ENCODE results near the gene ZNF502.

ZNF502 gene

GRCh38 chr3:44761424-44762169, 49.1 kb downstream of the ZNF502 start, which contains the start of the genes KIAA1143 and KIF15:
Gene KIAA1143 (minus strand): TSS chr3:44761619. CDS start chr3:44761602, 17 bp downstream.
Gene KIF15 (plus strand): TSS chr3:44761794. CDS start chr3:44761866, 72 bp downstream.
- Histone ChIP-seq H4K5ac (ENCODE audit: low read length) (no peak within 1 kb of the TSS), H3K27ac (ENCODE audit: low read depth, low read length) (peak within 1 kb of the TSS; percentile 25), H3K56ac (ENCODE audit: low read length) (peak within 1 kb of the TSS; percentile 91), H2BK15ac (replicated peaks; ENCODE audit: low read depth) (no peak within 1 kb of the TSS), H3K4ac (ENCODE audit: low read depth, low read length) (no peak within 1 kb of the TSS), H3K36me3 (ENCODE audit: control insufficient read depth, insufficient read depth, low read length) (peaks cover 4% of the 10 kb centered on the region), H2BK5ac (ENCODE audit: low read length) (peak within 1 kb of the TSS; percentile 62), H2AK5ac (ENCODE audit: low read length) (no peak within 1 kb of the TSS), H3K18ac (ENCODE audit: low read length) (peak within 1 kb of the TSS; percentile 8), H3K23ac (ENCODE audit: low read length) (peak within 1 kb of the TSS; percentile 9), H4K8ac (ENCODE audit: low read depth, low read length) (peak within 1 kb of the TSS; percentile 58), H2BK120ac (ENCODE audit: low read depth, low read length) (peak within 1 kb of the TSS; percentile 15), H3K4me2 (ENCODE audit: low read length) (peak within 1 kb of the TSS; percentile 90), H3K79me1 (ENCODE audit: low read length) (peaks cover 21% of the 10 kb centered on the region), H3K4me1 (ENCODE audit: control insufficient read depth, low read depth, low read length) (no peaks in the 10 kb centered on the region), H3K4me3 (ENCODE audit: low read length) (peak within 1 kb of the TSS; percentile 96), H3K9ac (ENCODE audit: low read length) (peak within 1 kb of the TSS; percentile 89), H3K27me3 (ENCODE audit: insufficient read depth, low read length, poor library complexity) (peaks cover 2% of the 10 kb centered on the region), H3K79me2 (ENCODE audit: control insufficient read depth, insufficient read depth, low read length) (peaks cover 36% of the 10 kb centered on the region)
- WGBS (ENCODE audit: extremely low coverage, insufficient coverage, low lambda C conversion rate) = no CpG with 5 or more reads among the region's 64 CpGs
- DNase-seq = peak; percentile 98

DNA sequence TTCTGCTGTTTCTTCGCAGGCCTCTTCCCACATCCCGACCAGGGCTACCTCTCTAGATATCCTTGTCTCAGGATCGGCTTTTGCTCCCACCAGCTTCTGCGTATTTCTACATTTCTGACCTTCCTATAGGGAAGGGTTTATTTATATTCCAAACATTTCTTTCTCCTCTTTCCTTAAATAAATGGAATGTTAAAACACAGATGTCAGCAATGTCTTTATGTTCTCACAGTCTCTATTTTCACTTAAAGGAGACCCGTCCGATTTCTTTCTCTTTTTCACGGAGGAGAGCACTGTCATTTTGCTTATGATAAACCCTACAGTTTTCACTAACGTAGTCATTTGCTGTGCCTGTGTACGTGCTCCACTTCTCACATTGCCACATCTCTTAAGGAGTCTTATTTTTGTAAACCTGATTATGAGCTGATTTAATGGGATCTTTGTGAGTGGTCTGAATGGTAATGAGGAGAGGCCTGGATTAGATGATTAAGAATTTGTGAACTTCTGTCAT, 49.8 kb downstream of the ZNF502 start:
- H2BK15ac ChIP-seq (replicated peaks; ENCODE audit: low read depth) = no peak overlapping the region
- peak overlapping the region; percentile 8 for H3K18ac ChIP-seq (ENCODE audit: low read length)
- H3K4ac ChIP-seq (ENCODE audit: low read depth, low read length) = no peak overlapping the region
- peak overlapping the region; percentile 91 for H3K56ac ChIP-seq (ENCODE audit: low read length)
- no peak overlapping the region for H4K8ac ChIP-seq (ENCODE audit: low read depth, low read length)
- H3K4me2 ChIP-seq (ENCODE audit: low read length) = peak overlapping the region; percentile 83
- H3K79me2 ChIP-seq (ENCODE audit: control insufficient read depth, insufficient read depth, low read length) = peaks cover 35% of the 10 kb centered on the region
- H3K4me3 ChIP-seq (ENCODE audit: low read length) = peak overlapping the region; percentile 52
- no peak overlapping the region for H3K23ac ChIP-seq (ENCODE audit: low read length)
- H3K79me1 ChIP-seq (ENCODE audit: low read length) = peaks cover 17% of the 10 kb centered on the region
- peaks cover 2% of the 10 kb centered on the region for H3K27me3 ChIP-seq (ENCODE audit: insufficient read depth, low read length, poor library complexity)
- no peak overlapping the region for H4K5ac ChIP-seq (ENCODE audit: low read length)
- peak overlapping the region; percentile 80 for H3K9ac ChIP-seq (ENCODE audit: low read length)
- no peak overlapping the region for H2BK120ac ChIP-seq (ENCODE audit: low read depth, low read length)
- no CpG with 5 or more reads among the region's 9 CpGs for WGBS (ENCODE audit: extremely low coverage, insufficient coverage, low lambda C conversion rate)
- H2AK5ac ChIP-seq (ENCODE audit: low read length) = no peak overlapping the region
- no peak overlapping the region for H2BK5ac ChIP-seq (ENCODE audit: low read length)
- peak overlapping the region; percentile 25 for H3K27ac ChIP-seq (ENCODE audit: low read depth, low read length)
- DNase-seq = no peak
- no peaks in the 10 kb centered on the region for H3K4me1 ChIP-seq (ENCODE audit: control insufficient read depth, low read depth, low read length)
- peaks cover 4% of the 10 kb centered on the region for H3K36me3 ChIP-seq (ENCODE audit: control insufficient read depth, insufficient read depth, low read length)

DNA sequence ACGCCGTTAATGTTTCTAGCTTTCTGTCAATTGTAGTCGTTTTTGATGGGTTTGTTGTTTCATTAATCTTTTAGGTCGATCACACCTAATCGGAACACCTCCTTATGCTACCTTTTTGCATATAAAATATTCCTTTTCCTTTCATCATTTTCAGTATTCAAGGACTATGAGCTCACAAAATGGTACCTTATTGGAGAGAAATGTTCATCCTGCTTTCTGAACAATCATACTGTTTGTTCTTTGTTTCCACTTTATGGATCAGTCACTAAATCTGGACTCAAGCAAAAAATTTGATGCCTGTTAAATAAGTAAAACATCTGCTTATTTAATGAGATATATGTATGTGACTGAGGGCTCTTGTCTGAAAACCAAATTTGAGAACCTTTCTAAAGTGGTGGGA, 50.2 kb downstream of the ZNF502 start:
- Histone ChIP-seq H3K23ac (ENCODE audit: low read length) (no peak overlapping the region), H3K56ac (ENCODE audit: low read length) (peak overlapping the region; percentile 91), H2BK15ac (replicated peaks; ENCODE audit: low read depth) (no peak overlapping the region), H3K79me1 (ENCODE audit: low read length) (peaks cover 15% of the 10 kb centered on the region), H3K27me3 (ENCODE audit: insufficient read depth, low read length, poor library complexity) (peaks cover 2% of the 10 kb centered on the region), H3K36me3 (ENCODE audit: control insufficient read depth, insufficient read depth, low read length) (peaks cover 4% of the 10 kb centered on the region), H4K5ac (ENCODE audit: low read length) (no peak overlapping the region), H3K4me3 (ENCODE audit: low read length) (peak overlapping the region; percentile 52), H3K4ac (ENCODE audit: low read depth, low read length) (peak overlapping the region; percentile 27), H3K27ac (ENCODE audit: low read depth, low read length) (no peak overlapping the region), H3K4me2 (ENCODE audit: low read length) (peak overlapping the region; percentile 83), H4K8ac (ENCODE audit: low read depth, low read length) (no peak overlapping the region), H3K4me1 (ENCODE audit: control insufficient read depth, low read depth, low read length) (no peaks in the 10 kb centered on the region), H3K79me2 (ENCODE audit: control insufficient read depth, insufficient read depth, low read length) (peaks cover 33% of the 10 kb centered on the region), H2BK5ac (ENCODE audit: low read length) (no peak overlapping the region), H2BK120ac (ENCODE audit: low read depth, low read length) (no peak overlapping the region), H3K9ac (ENCODE audit: low read length) (peak overlapping the region; percentile 80), H3K18ac (ENCODE audit: low read length) (no peak overlapping the region), H2AK5ac (ENCODE audit: low read length) (no peak overlapping the region)
- no CpG with 5 or more reads among the region's 5 CpGs for whole genome bisulfite sequencing (ENCODE audit: extremely low coverage, insufficient coverage, low lambda C conversion rate)
- no peak for DNase-seq

- no peak overlapping the region for H3K4me3 ChIP-seq (ENCODE audit: low read length)
- H3K79me2 ChIP-seq (ENCODE audit: control insufficient read depth, insufficient read depth, low read length) = peaks cover 30% of the 10 kb centered on the region
- H4K8ac ChIP-seq (ENCODE audit: low read depth, low read length) = no peak overlapping the region
- H3K9ac ChIP-seq (ENCODE audit: low read length) = no peak overlapping the region
- H2BK15ac ChIP-seq (replicated peaks; ENCODE audit: low read depth) = no peak overlapping the region
- peaks cover 2% of the 10 kb centered on the region for H3K27me3 ChIP-seq (ENCODE audit: insufficient read depth, low read length, poor library complexity)
- H3K56ac ChIP-seq (ENCODE audit: low read length) = no peak overlapping the region
- H3K4ac ChIP-seq (ENCODE audit: low read depth, low read length) = no peak overlapping the region
- H3K79me1 ChIP-seq (ENCODE audit: low read length) = peaks cover 14% of the 10 kb centered on the region
- H2AK5ac ChIP-seq (ENCODE audit: low read length) = no peak overlapping the region
- no peak overlapping the region for H2BK5ac ChIP-seq (ENCODE audit: low read length)
- H3K4me1 ChIP-seq (ENCODE audit: control insufficient read depth, low read depth, low read length) = no peaks in the 10 kb centered on the region
- H4K5ac ChIP-seq (ENCODE audit: low read length) = no peak overlapping the region
- H3K27ac ChIP-seq (ENCODE audit: low read depth, low read length) = no peak overlapping the region
- H3K4me2 ChIP-seq (ENCODE audit: low read length) = no peak overlapping the region
- no peak for DNase-seq
- H3K18ac ChIP-seq (ENCODE audit: low read length) = no peak overlapping the region
- no peak overlapping the region for H2BK120ac ChIP-seq (ENCODE audit: low read depth, low read length)
- H3K36me3 ChIP-seq (ENCODE audit: control insufficient read depth, insufficient read depth, low read length) = peaks cover 6% of the 10 kb centered on the region
- no peak overlapping the region for H3K23ac ChIP-seq (ENCODE audit: low read length)
Observed at GRCh38 chr3:44764248-44764647, 51.8 kb downstream of the ZNF502 start.

GRCh38 chr3:44771424-44772098, 59.1 kb downstream of the ZNF502 start:
- no peak overlapping the region for H2AK5ac ChIP-seq (ENCODE audit: low read length)
- H3K4me3 ChIP-seq (ENCODE audit: low read length) = no peak overlapping the region
- no peak overlapping the region for H4K5ac ChIP-seq (ENCODE audit: low read length)
- no peak overlapping the region for H3K27ac ChIP-seq (ENCODE audit: low read depth, low read length)
- no peak overlapping the region for H2BK120ac ChIP-seq (ENCODE audit: low read depth, low read length)
- no peak overlapping the region for H2BK15ac ChIP-seq (replicated peaks; ENCODE audit: low read depth)
- H3K79me1 ChIP-seq (ENCODE audit: low read length) = peaks cover 13% of the 10 kb centered on the region
- peaks cover 2% of the 10 kb centered on the region for H3K27me3 ChIP-seq (ENCODE audit: insufficient read depth, low read length, poor library complexity)
- H3K9ac ChIP-seq (ENCODE audit: low read length) = no peak overlapping the region
- WGBS (ENCODE audit: extremely low coverage, insufficient coverage, low lambda C conversion rate) = no CpG with 5 or more reads among the region's 1 CpG
- peaks cover 6% of the 10 kb centered on the region for H3K79me2 ChIP-seq (ENCODE audit: control insufficient read depth, insufficient read depth, low read length)
- no peak overlapping the region for H4K8ac ChIP-seq (ENCODE audit: low read depth, low read length)
- no peak overlapping the region for H3K4ac ChIP-seq (ENCODE audit: low read depth, low read length)
- peaks cover 2% of the 10 kb centered on the region for H3K36me3 ChIP-seq (ENCODE audit: control insufficient read depth, insufficient read depth, low read length)
- no peak overlapping the region for H3K4me2 ChIP-seq (ENCODE audit: low read length)
- H3K23ac ChIP-seq (ENCODE audit: low read length) = no peak overlapping the region
- no peak overlapping the region for H2BK5ac ChIP-seq (ENCODE audit: low read length)
- no peak overlapping the region for H3K56ac ChIP-seq (ENCODE audit: low read length)
- no peak for DNase-seq
- H3K4me1 ChIP-seq (ENCODE audit: control insufficient read depth, low read depth, low read length) = no peaks in the 10 kb centered on the region
- H3K18ac ChIP-seq (ENCODE audit: low read length) = no peak overlapping the region
